Aortic smooth muscle cell (primary cell): ENCODE data around the gene JAKMIP2. TPM values are rescaled to one million over a fixed set of nuclear protein-coding genes. Genes with fewer than 3 reads are reported as not detected.

Experiments used
- total RNA-seq: library from RNA; depleted of rRNA; stranded (reverse); fragments of >200 nt; gene quantifications from 2 replicates; pipeline ENCODE4 v1.2.3, GENCODE V29; 2014

Gene JAKMIP2
- total RNA-seq = 0.06 and 0.92 TPM in 2 replicates

DNA sequence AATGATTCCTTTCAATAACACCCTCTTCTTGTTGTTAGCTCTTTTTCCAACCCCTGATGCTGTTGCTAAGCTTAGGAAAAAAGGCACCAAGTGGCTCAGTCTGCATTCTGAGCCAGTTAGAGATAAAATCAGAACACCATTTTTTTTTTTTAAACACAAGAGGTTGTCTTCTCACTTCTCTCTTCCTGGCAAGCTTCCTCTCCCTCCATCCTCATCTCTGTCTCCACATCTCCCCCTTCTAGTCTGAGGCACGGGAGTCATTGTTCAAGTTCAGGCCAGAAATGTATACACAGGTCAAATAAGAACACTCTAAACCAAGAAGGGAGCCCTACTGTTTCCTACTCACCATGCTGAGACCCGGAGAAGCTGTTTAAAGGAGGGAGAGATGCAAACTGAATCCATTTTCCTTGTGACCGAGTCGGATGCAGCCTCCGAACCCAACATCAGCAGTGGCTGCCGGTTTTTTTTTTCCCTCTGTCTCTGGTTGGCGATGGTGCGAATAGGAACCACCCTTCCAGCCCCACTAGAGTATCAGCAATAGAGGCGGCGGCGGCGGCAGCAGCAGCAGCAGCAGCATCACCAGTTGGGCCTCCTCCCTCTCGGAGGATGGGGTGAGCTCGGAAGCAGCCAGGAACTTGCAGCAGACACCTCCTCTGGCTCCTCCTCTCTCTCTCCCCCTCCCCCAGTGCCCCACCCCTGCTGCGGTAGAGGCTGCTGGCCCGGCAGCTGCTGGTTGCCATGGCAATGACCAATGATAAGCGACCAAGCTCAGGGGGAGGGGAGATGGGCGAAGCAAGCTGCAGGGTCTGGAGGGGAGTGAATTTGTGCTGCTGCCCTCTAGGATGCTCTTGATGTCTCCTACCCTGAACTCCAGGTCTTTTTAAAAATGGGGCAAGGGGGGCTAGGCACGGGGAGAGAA is at the start of gene JAKMIP2:
JAKMIP2 (minus strand) TSS at position 619 of the 919 bp plus-strand sequence. CDS start 110,922 bp downstream, outside the sequence.

DNA sequence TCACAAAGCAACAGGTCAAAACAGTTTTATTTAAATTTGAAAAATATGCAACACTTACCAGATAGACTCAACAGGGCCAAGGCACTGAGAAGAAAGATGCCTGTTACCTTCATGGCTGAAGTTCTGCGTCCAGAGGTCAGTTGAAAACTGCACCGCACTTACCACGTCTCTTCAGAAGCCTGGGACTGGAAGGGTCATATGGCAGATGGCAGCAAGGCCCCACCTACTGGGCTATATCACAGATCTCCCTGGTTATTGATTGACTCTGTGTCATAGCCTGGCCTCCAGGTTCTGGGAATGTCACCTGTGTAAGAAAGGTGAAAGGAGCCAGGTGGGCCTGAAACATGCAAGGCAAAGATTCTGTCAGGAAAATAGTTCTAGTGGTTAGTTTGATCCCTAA is 48.9 kb upstream of the JAKMIP2 start, which contains the start of gene SPINK1:
SPINK1 (minus strand) TSS at position 207 of the 400 bp plus-strand sequence; CDS start at position 113, 94 bp downstream.

Other genes with a start within 250 kb of the JAKMIP2 start
- not detected in 2 replicates for gene SPINK1, start 48.9 kb upstream of the JAKMIP2 start, total RNA-seq
- not detected in 2 replicates for gene SCGB3A2, start 96.0 kb upstream of the JAKMIP2 start, total RNA-seq
- 0.66 and 1.1 TPM in 2 replicates for gene C5orf46, start 123.8 kb upstream of the JAKMIP2 start, total RNA-seq